BJ (cell line): ENCODE data around the gene AMFR. TPM values are rescaled to one million over a fixed set of nuclear protein-coding genes. Genes with fewer than 3 reads are reported as not detected.

ENCODE experiments used
- CTCF ChIA-PET: fragments of 350-600 bp; formaldehyde crosslinking; extraction: SDS; loops from one replicate; lab custom pipeline; 2021; ENCODE audit warnings: antibody characterized with exemption, inconsistent platforms; lab: Yijun Ruan, JAX
- POLR2A ChIA-PET: fragments of 300-600 bp; sonication (Branson Sonifier 250); formaldehyde crosslinking; extraction: SDS; loops from one replicate; lab custom pipeline; 2021; ENCODE audit warnings: antibody characterized with exemption; lab: Charles Lee
- DNase-seq: peaks from one replicate; pipeline ENCODE4 v3.0.0-alpha.2; 2011; ENCODE audit warnings: low read depth
- H3K27me3 ChIP-seq: 2 replicates; pipeline ENCODE4 v1.6.0; 2011; ENCODE audit warnings: low read length; ENCODE audit not compliant: control insufficient read depth, insufficient read depth
- H3K36me3 ChIP-seq: 2 replicates; pipeline ENCODE4 v1.5.1; 2011; ENCODE audit warnings: low read length; ENCODE audit not compliant: control insufficient read depth, insufficient read depth
- H3K4me3 ChIP-seq: 2 replicates; pipeline ENCODE4 v1.5.1; 2011; ENCODE audit warnings: low read depth, mild to moderate bottlenecking, control low read depth, low read length
- CTCF ChIP-seq: IDR thresholded peaks from 2 replicates; pipeline ENCODE4 v1.5.1; 2011; ENCODE audit warnings: low read depth, mild to moderate bottlenecking, control low read depth, inconsistent platforms, low read length, moderate library complexity; ENCODE audit not compliant: insufficient read depth
- polyA plus RNA-seq: library from polyadenylated mRNA; depleted of rRNA; stranded (reverse); fragments of >200 nt; gene quantifications from 2 replicates; pipeline ENCODE4 v1.2.3, GENCODE V29; 2011

Gene AMFR
- polyA plus RNA-seq, 1 experiment, result 130 TPM

GRCh38 chr16:56421976-56422669 lies 3.2 kb downstream of the AMFR start:
- POLR2A ChIA-PET, result no interaction called here
- no peak overlapping the region for H3K4me3 ChIP-seq

GRCh38 chr16:56421313-56421712 lies 4.0 kb downstream of the AMFR start:
- ChIA-PET CTCF (no interaction called here), POLR2A (interaction anchor here (0.5 kb wide), 1 partner anchor 62 kb away, joined by 5 read pairs; no protein-coding TSS in a partner anchor)
- no peaks in the 10 kb centered on the region for H3K36me3 ChIP-seq
- H3K4me3 ChIP-seq, result no peak overlapping the region
- TF ChIP-seq CTCF, result no peak
- DNase-seq, result no peak
- H3K27me3 ChIP-seq, result no peaks in the 10 kb centered on the region

More at GRCh38 chr16:56421976-56422669, 3.2 kb downstream of the AMFR start:
- no peak for DNase-seq
- no peak for TF ChIP-seq CTCF
- CTCF ChIA-PET, result no interaction called here
- Histone ChIP-seq H3K27me3 (no peaks in the 10 kb centered on the region), H3K36me3 (no peaks in the 10 kb centered on the region)

GRCh38 chr16:56420613-56421012 lies 4.7 kb downstream of the AMFR start:
- ChIA-PET CTCF (no interaction called here), POLR2A (interaction anchor here (0.5 kb wide), 1 partner anchor 61 kb away, joined by 5 read pairs; no protein-coding TSS in a partner anchor)
- no peak for TF ChIP-seq CTCF

GRCh38 chr16:56419740-56420548 lies 5.4 kb downstream of the AMFR start:
- POLR2A ChIA-PET, result no interaction called here
- CTCF ChIA-PET, result no interaction called here
- no peak for TF ChIP-seq CTCF
- DNase-seq, result no peak
- Histone ChIP-seq H3K4me3 (no peak overlapping the region), H3K36me3 (no peaks in the 10 kb centered on the region), H3K27me3 (no peaks in the 10 kb centered on the region)

More at GRCh38 chr16:56420613-56421012, 4.7 kb downstream of the AMFR start:
- H3K36me3 ChIP-seq, result no peaks in the 10 kb centered on the region
- H3K27me3 ChIP-seq, result no peaks in the 10 kb centered on the region
- no peak overlapping the region for H3K4me3 ChIP-seq
- DNase-seq, result no peak

- no peak overlapping the region for H3K4me3 ChIP-seq
- no peaks in the 10 kb centered on the region for H3K27me3 ChIP-seq
- H3K36me3 ChIP-seq, result no peaks in the 10 kb centered on the region
- DNase-seq, result no peak
- POLR2A ChIA-PET, result interaction anchor here (0.6 kb wide), 1 partner anchor 30 kb away, joined by 4 read pairs; no protein-coding TSS in a partner anchor
- CTCF ChIA-PET, result interaction anchor here (0.6 kb wide), 2 partner anchors 14 to 60 kb away, joined by 3 to 7 read pairs; no protein-coding TSS in a partner anchor
- TF ChIP-seq CTCF, result no peak
These were observed 8.2 kb downstream of the AMFR start for GRCh38 chr16:56417138-56417537.
